ENCODE measurements around the gene ILRUN. TPM values are rescaled to one million over a fixed set of nuclear protein-coding genes. Genes with fewer than 3 reads are reported as not detected.

The ILRUN gene
- total and polyA plus RNA-seq, 9 of the 15 experiments (the other 6 are each of a cell fraction or from before 2014, with no cell fraction given), result 24.9 to 78.9 (median 53.4) TPM

- TF ChIP-seq CREBBP (IDR thresholded peaks at IDR 0.05; ENCODE audit: low read depth, low read length), result no peak
- TF ChIP-seq RFX7 (CRISPR knock-in tag; IDR thresholded peaks at IDR 0.05), result no peak
- TF ChIP-seq FOXP1 (CRISPR knock-in tag; IDR thresholded peaks at IDR 0.05), result no peak
- TF ChIP-seq ZNF347 (CRISPR knock-in tag; IDR thresholded peaks at IDR 0.05; ENCODE audit: low read depth), result no peak
- peak in 1 of 2 experiments; percentile 89; a peak in 2 of 4 replicates for TF ChIP-seq ZNF318 (IDR thresholded peaks at IDR 0.05; ENCODE audit: borderline replicate concordance in 1 of 2, low read depth in 1 of 2)
- TF ChIP-seq ZNF583 (CRISPR knock-in tag; IDR thresholded peaks at IDR 0.05), result no peak
- 0 out of 2 replicates have a peak, but pooled peaks have one; percentile 2 for TF ChIP-seq EP300 (IDR thresholded peaks at IDR 0.05; ENCODE audit: low read length)
- TF ChIP-seq, protein P1, sequence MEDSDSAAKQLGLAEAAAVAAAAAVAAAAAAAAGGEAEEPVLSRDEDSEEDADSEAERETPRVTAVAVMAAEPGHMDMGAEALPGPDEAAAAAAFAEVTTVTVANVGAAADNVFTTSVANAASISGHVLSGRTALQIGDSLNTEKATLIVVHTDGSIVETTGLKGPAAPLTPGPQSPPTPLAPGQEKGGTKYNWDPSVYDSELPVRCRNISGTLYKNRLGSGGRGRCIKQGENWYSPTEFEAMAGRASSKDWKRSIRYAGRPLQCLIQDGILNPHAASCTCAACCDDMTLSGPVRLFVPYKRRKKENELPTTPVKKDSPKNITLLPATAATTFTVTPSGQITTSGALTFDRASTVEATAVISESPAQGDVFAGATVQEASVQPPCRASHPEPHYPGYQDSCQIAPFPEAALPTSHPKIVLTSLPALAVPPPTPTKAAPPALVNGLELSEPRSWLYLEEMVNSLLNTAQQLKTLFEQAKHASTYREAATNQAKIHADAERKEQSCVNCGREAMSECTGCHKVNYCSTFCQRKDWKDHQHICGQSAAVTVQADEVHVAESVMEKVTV (CRISPR knock-in tag; IDR thresholded peaks at IDR 0.05), result 0 out of 2 replicates have a peak, but pooled peaks have one; percentile 28
- TF ChIP-seq NR3C1 (CRISPR knock-in tag; IDR thresholded peaks at IDR 0.05), result no peak
- TF ChIP-seq KDM1A (IDR thresholded peaks at IDR 0.05), result no peak; a peak in 1 of 4 replicates
- no peak for TF ChIP-seq PCBP1 (IDR thresholded peaks at IDR 0.05; ENCODE audit: low read depth, low read length, poor library complexity, severe bottlenecking)
- no peak for TF ChIP-seq ZNF184 (CRISPR knock-in tag; IDR thresholded peaks at IDR 0.05)
- TF ChIP-seq HMBOX1 (IDR thresholded peaks at IDR 0.05), result 0 out of 2 replicates have a peak, but pooled peaks have one; percentile 5
- no peak for TF ChIP-seq STAT5A (IDR thresholded peaks at IDR 0.05; ENCODE audit: borderline replicate concordance, low read length)
- TF ChIP-seq NR0B1 (IDR thresholded peaks at IDR 0.05; ENCODE audit: partially characterized antibody), result no peak
- no peak for TF ChIP-seq ZNF77 (CRISPR knock-in tag; IDR thresholded peaks at IDR 0.05)
These were observed 39.1 kb downstream of the ILRUN start (continued) for GRCh38 chr6:34657307-34657978.

All from K562 (cell line).